Karpas-422 (cell line): ENCODE data around the gene MYO10. TPM values are rescaled to one million over a fixed set of nuclear protein-coding genes. Genes with fewer than 3 reads are reported as not detected.

ENCODE experiments used
- DNase-seq: peaks from one replicate; pipeline ENCODE4 v3.0.0-alpha.2; 2015
- H2AFZ ChIP-seq: fragments of 200-600 bp; sonication (generic); 2 replicates; pipeline ENCODE4 v1.6.1; 2014; ENCODE audit warnings: antibody characterized with exemption, low read length, mixed read lengths
- H3K27ac ChIP-seq: fragments of 200-600 bp; sonication (generic); 2 replicates; pipeline ENCODE4 v1.5.1; 2014; ENCODE audit warnings: mild to moderate bottlenecking, low read length, moderate library complexity
- H3K27me3 ChIP-seq: fragments of 200-600 bp; sonication (generic); 2 replicates; pipeline ENCODE4 v1.6.1; 2014; ENCODE audit warnings: low read length, mixed read lengths
- H3K36me3 ChIP-seq: fragments of 200-600 bp; sonication (generic); 2 replicates; pipeline ENCODE4 v1.6.1; 2014; ENCODE audit warnings: low read length, mixed read lengths; ENCODE audit not compliant: insufficient read depth
- H3K4me1 ChIP-seq: fragments of 200-600 bp; sonication (generic); 2 replicates; pipeline ENCODE4 v1.6.1; 2014; ENCODE audit warnings: mild to moderate bottlenecking, low read length, mixed read lengths
- H3K4me2 ChIP-seq: fragments of 200-600 bp; sonication (generic); 2 replicates; pipeline ENCODE4 v1.6.1; 2014; ENCODE audit warnings: low read length, low read depth, mild to moderate bottlenecking; ENCODE audit not compliant: poor library complexity, severe bottlenecking
- H3K4me3 ChIP-seq: fragments of 200-600 bp; sonication (generic); 2 replicates; pipeline ENCODE4 v1.5.1; 2014; ENCODE audit warnings: mild to moderate bottlenecking, antibody characterized with exemption, low read length, mixed read lengths
- H3K79me2 ChIP-seq: fragments of 200-600 bp; sonication (generic); 2 replicates; pipeline ENCODE4 v1.6.1; 2014; ENCODE audit warnings: mild to moderate bottlenecking, low read length, mixed read lengths
- H3K9ac ChIP-seq: fragments of 200-600 bp; sonication (generic); 2 replicates; pipeline ENCODE4 v1.6.0; 2014; ENCODE audit warnings: low read length
- H3K9me2 ChIP-seq: fragments of 200-600 bp; sonication (generic), shearing (Covaris generic); replicated peaks from 2 replicates; pipeline ENCODE4 v1.6.0; 2014; ENCODE audit warnings: mild to moderate bottlenecking, low read length, moderate library complexity; ENCODE audit not compliant: insufficient read depth
- H3K9me3 ChIP-seq: fragments of 300-700, 200-600 bp; sonication (generic); 2 replicates; pipeline ENCODE4 v1.6.1; 2014; ENCODE audit warnings: low read length, mixed read lengths
- H4K20me1 ChIP-seq: fragments of 200-600 bp; sonication (generic); 2 replicates; pipeline ENCODE4 v1.6.1; 2014; ENCODE audit warnings: mild to moderate bottlenecking, antibody characterized with exemption, low read length, low read depth; ENCODE audit not compliant: insufficient read depth
- total RNA-seq: library from RNA; depleted of rRNA; stranded (reverse); fragments of >200 nt; shearing (Covaris generic); gene quantifications from 2 replicates; pipeline ENCODE4 v1.2.3, GENCODE V29; 2014; ENCODE audit warnings: low replicate concordance

The MYO10 gene
- total RNA-seq, 1 experiment from 2014 or later, result not detected

DNA sequence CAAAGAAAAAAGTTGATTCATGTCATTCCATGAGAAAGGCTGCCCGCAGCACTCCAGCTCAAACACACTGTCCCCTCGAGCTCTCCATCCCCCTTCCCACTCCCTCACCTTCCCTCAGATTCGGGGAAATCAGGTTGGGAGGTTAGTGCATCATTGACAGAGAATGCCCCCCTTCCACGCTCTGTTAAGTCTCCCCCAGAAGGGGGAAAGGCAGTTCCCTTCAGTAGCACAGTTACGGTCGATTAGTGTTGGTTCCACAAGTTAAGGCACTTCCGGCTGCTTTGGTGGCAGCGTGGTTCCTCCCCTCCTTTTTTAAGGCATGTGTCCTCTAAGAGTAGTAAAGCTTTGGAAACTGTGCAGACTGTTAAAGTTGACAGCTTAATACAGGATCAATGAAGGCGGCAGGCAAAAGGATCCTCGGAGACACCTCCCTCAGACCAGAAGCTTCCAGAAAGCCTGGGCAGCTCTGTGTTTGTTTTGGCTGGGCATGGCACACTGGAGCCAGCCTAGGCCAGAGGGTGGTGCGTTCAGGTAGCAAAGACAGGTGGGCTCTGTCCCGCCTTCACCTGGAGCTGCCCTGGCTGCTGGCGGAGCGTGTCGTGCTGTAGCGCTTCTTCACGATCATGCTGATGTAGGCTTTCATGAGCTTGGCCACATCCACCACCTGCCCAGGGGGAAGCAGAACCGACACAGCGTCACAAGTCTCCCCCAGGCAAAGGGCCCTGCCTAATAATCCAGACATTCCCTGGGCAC, 269.8 kb downstream of the MYO10 start:
- Histone ChIP-seq H3K9me3 (no peaks in the 10 kb centered on the region), H4K20me1 (no peaks in the 10 kb centered on the region), H3K4me1 (peaks cover 2% of the 10 kb centered on the region; the same call in 1 of the 2 replicates), H3K79me2 (no peaks in the 10 kb centered on the region), H3K27ac (no peak overlapping the region), H3K4me2 (no peak overlapping the region), H3K9me2 (no peaks in the 10 kb centered on the region), H3K36me3 (no peaks in the 10 kb centered on the region), H3K9ac (no peak overlapping the region), H3K4me3 (no peak overlapping the region), H3K27me3 (no peaks in the 10 kb centered on the region), H2AFZ (no peak overlapping the region)
- DNase-seq, result no peak

DNA sequence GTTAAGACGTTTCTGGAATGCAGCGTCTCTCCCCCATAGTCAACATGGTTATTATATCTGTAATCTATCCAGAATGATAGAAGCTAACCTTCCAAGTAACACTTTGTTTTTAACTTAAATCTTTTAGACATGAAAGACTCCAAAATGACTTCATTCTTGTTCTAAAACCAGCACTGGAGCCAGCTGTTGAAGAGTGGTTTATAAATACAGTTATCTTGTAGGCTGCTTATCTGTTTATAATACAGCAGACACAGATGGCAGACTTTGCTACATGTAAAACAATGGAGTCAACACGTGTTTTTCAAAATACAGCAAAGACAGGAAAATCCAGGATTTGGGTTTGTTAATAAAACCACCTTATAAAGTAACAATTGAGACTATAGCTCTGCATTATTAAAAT, 270.5 kb downstream of the MYO10 start:
- Histone ChIP-seq H3K4me2 (no peak overlapping the region), H3K9ac (no peak overlapping the region), H3K4me1 (peaks cover 2% of the 10 kb centered on the region; the same call in 1 of the 2 replicates), H3K27ac (no peak overlapping the region), H3K4me3 (no peak overlapping the region), H3K79me2 (no peaks in the 10 kb centered on the region), H2AFZ (no peak overlapping the region), H3K9me2 (no peaks in the 10 kb centered on the region), H3K9me3 (no peaks in the 10 kb centered on the region), H4K20me1 (no peaks in the 10 kb centered on the region), H3K36me3 (no peaks in the 10 kb centered on the region), H3K27me3 (no peaks in the 10 kb centered on the region)
- DNase-seq, result no peak

DNA sequence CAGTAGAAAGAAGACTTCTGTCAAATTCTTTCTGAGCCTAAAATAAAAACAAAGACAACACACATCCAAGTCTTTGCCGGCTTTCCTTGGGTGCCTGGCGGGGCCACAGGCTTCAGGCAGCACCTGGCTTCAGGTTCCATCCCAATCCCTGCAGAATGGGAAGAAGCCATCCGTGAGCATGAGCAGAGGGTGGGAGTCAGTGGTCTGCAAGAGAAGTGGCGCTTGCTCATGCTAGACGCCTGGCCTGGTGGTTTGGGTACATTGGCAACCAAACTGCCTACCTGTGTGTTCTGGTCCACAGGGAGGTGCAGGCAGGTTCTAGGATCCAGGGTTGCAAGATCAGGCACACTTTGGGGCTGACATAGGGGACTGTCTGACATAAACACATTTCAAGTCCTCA, 271.7 kb downstream of the MYO10 start:
- Histone ChIP-seq H3K27me3 (no peaks in the 10 kb centered on the region), H2AFZ (no peak overlapping the region), H3K36me3 (no peaks in the 10 kb centered on the region), H3K4me2 (no peak overlapping the region), H3K9ac (no peak overlapping the region), H3K4me3 (no peak overlapping the region), H3K4me1 (peaks cover 2% of the 10 kb centered on the region; the same call in 1 of the 2 replicates), H3K9me3 (no peaks in the 10 kb centered on the region), H3K9me2 (no peaks in the 10 kb centered on the region), H4K20me1 (no peaks in the 10 kb centered on the region), H3K79me2 (no peaks in the 10 kb centered on the region), H3K27ac (no peak overlapping the region)
- no peak for DNase-seq

DNA sequence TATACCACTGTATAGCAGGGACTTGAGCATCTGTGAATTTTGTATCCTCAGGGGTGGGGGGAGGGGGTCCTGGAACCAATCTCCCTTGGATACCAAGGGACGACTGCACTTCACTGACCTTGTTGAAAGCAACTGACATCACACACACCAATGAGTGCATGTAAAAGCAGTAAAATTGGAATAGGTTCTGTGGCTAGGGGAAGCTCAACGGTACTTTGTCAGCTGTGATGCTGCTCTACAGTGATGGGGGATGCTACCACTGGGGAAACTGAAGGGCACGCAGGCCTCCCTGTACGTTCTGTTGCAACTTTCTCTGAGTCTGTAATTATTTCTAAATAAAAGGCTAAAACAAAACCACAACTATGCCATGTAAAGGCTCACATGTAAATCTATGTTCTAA, 272.2 kb downstream of the MYO10 start:
- Histone ChIP-seq H3K9me2 (no peaks in the 10 kb centered on the region), H3K4me3 (no peak overlapping the region), H4K20me1 (no peaks in the 10 kb centered on the region), H3K27ac (no peak overlapping the region), H3K79me2 (no peaks in the 10 kb centered on the region), H3K27me3 (no peaks in the 10 kb centered on the region), H3K36me3 (no peaks in the 10 kb centered on the region), H2AFZ (no peak overlapping the region), H3K9me3 (no peaks in the 10 kb centered on the region), H3K4me1 (peaks cover 2% of the 10 kb centered on the region; the same call in 1 of the 2 replicates), H3K9ac (no peak overlapping the region), H3K4me2 (no peak overlapping the region)
- no peak for DNase-seq

DNA sequence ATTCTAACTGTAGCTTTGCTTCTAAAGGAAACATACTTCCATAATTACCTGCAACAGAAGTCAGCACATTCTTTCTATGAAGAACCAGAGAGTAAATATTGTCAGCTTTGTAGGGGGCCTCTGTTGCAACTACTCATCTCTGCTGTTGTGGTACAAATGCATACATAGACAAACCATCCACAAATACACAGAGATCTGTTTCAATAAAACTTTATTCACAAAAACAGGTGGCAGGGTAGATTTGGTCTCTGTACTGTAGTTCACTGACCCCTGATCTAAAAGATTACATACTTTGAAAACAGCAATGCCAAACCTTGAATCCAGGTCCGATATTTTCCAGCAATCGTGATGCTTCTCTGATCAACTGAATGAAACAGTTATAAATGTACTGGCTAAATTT, 274.4 kb downstream of the MYO10 start:
- no peak for DNase-seq
- H3K27me3 ChIP-seq, result no peaks in the 10 kb centered on the region
- H3K79me2 ChIP-seq, result no peaks in the 10 kb centered on the region
- no peaks in the 10 kb centered on the region for H3K9me3 ChIP-seq
- H3K4me1 ChIP-seq, result no peaks in the 10 kb centered on the region
- no peak overlapping the region for H2AFZ ChIP-seq
- H3K4me3 ChIP-seq, result no peak overlapping the region
- H3K9me2 ChIP-seq, result no peaks in the 10 kb centered on the region
- no peaks in the 10 kb centered on the region for H4K20me1 ChIP-seq
- no peak overlapping the region for H3K27ac ChIP-seq
- no peak overlapping the region for H3K4me2 ChIP-seq
- H3K36me3 ChIP-seq, result no peaks in the 10 kb centered on the region
- H3K9ac ChIP-seq, result no peak overlapping the region

DNA sequence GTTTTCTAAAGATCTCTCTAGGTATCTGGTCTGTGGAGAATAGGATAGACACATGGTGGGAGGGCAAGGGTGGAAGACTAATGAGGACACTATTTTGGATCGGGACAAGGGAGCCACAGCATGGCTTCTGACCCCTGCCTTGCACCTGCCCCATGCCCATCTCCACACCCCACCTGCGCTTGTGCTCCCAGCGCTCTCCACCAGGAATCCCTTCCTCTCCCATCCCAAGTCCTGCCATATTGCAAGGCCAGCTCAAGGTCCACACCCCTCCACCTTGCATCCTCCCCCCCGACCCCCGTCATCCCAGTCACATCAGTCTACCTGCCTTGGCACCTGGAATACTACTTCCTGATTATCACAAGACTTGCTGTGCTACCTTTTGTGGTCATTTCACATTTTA, 275.1 kb downstream of the MYO10 start:
- Histone ChIP-seq H3K27me3 (no peaks in the 10 kb centered on the region), H3K4me3 (no peak overlapping the region), H3K27ac (no peak overlapping the region), H3K4me1 (no peaks in the 10 kb centered on the region), H3K36me3 (no peaks in the 10 kb centered on the region), H3K9me3 (no peaks in the 10 kb centered on the region), H3K79me2 (no peaks in the 10 kb centered on the region), H2AFZ (no peak overlapping the region), H4K20me1 (no peaks in the 10 kb centered on the region), H3K9me2 (no peaks in the 10 kb centered on the region), H3K4me2 (no peak overlapping the region), H3K9ac (no peak overlapping the region)
- no peak for DNase-seq

DNA sequence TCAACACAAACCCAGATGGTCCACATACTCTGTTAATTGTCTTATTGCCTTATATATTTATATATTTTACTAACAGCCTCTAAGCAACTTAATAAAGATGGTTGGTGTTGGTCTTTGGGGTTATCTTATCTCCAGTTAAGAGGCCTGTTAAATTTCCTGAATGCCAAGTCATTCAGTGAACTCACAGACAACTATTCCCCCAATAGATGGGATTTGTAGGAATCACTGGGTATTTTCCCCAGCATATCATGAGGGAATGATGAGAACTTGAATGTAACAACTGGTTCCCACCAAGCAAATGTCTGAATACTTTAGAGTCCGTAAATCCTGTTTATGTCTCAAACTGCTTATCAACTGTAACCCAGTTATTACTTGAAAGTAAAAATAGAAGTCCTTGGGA, 276.6 kb downstream of the MYO10 start:
- no peaks in the 10 kb centered on the region for H3K36me3 ChIP-seq

DNA sequence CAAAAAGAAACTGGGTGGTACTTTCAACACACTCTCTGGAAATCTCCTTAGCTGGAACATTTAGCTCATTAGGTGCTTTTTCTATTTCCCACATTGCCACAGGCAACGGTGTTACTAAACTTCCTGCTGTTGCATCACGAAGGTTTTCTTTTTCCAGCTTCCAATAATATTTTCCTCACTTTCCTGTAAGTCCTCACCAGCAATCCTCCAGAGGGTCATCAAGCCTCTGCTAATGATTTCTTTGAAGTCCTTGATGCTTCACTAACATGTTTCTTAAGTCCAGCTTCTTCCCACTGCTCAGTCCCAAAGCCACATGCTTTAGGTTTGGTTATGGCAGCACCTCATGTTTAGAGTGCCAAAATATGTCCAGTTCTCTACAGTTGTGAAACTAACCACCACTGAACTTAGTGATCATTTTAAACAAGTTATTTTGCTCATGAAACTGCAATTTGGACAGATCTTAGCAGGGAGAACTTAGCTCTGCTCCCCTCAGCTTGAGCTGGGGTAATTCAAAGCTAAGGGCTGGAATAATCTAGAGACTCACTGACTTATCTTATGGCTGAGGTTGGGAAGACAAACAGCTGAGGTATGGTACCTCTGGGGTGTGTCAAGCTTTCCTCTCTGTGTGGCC, 279.4 kb downstream of the MYO10 start:
- no peak overlapping the region for H2AFZ ChIP-seq
- H4K20me1 ChIP-seq, result no peaks in the 10 kb centered on the region
- no peak overlapping the region for H3K9ac ChIP-seq
- no peak overlapping the region for H3K27ac ChIP-seq
- DNase-seq, result no peak
- H3K36me3 ChIP-seq, result no peaks in the 10 kb centered on the region
- H3K4me2 ChIP-seq, result no peak overlapping the region
- no peaks in the 10 kb centered on the region for H3K9me2 ChIP-seq
- H3K9me3 ChIP-seq, result no peaks in the 10 kb centered on the region
- H3K27me3 ChIP-seq, result no peaks in the 10 kb centered on the region
- H3K79me2 ChIP-seq, result no peaks in the 10 kb centered on the region
- H3K4me3 ChIP-seq, result no peak overlapping the region
- no peaks in the 10 kb centered on the region for H3K4me1 ChIP-seq

More for the DNA sequence above, 276.6 kb downstream of the MYO10 start:
- Histone ChIP-seq H3K4me1 (no peaks in the 10 kb centered on the region), H4K20me1 (no peaks in the 10 kb centered on the region), H3K4me3 (no peak overlapping the region), H3K9ac (no peak overlapping the region), H3K27ac (no peak overlapping the region), H3K9me2 (no peaks in the 10 kb centered on the region), H2AFZ (no peak overlapping the region), H3K79me2 (no peaks in the 10 kb centered on the region), H3K27me3 (no peaks in the 10 kb centered on the region), H3K9me3 (no peaks in the 10 kb centered on the region), H3K4me2 (no peak overlapping the region)
- DNase-seq, result no peak
